HepG2 (cell line): ENCODE measurements around the gene CDH22. TPM values are rescaled to one million over a fixed set of nuclear protein-coding genes. Genes with fewer than 3 reads are reported as not detected.

Experiments used
- BCL6 ChIP-seq: IDR thresholded peaks from 2 replicates; pipeline ENCODE4 v1.6.1; 2016; ENCODE audit warnings: missing genetic modification reagents, missing compliant biosample characterization
- CHD2 ChIP-seq: IDR thresholded peaks from 2 replicates; pipeline ENCODE4 v1.6.1; 2011; ENCODE audit warnings: low read depth, low read length, improper control_type of control experiment
- CSRNP2 ChIP-seq: sonication (generic); formaldehyde crosslinking; conservative IDR thresholded peaks from 2 replicates; pipeline ENCODE4 v1.8.0; 2022; ENCODE audit warnings: low read depth, missing genetic modification reagents
- ETV5 ChIP-seq: IDR thresholded peaks from 2 replicates; pipeline ENCODE4 v1.6.1; 2018; ENCODE audit warnings: missing biosample characterization, missing genetic modification reagents, inconsistent platforms, borderline replicate concordance
- NR2C2 ChIP-seq: sonication (generic); formaldehyde crosslinking; IDR thresholded peaks from 2 replicates; pipeline ENCODE4 v1.4.0; 2020; ENCODE audit warnings: missing genetic modification reagents, mild to moderate bottlenecking, moderate library complexity, borderline replicate concordance
- RNF2 ChIP-seq: fragments of 450-650 bp; conservative IDR thresholded peaks from 2 replicates; pipeline ENCODE4 v1.6.1; 2016; ENCODE audit warnings: low read depth
- SIX4 ChIP-seq: sonication (generic); formaldehyde crosslinking; IDR thresholded peaks from 2 replicates; pipeline ENCODE4 v1.4.0; 2020; ENCODE audit warnings: missing genetic modification reagents
- ZEB1 ChIP-seq: IDR thresholded peaks from 2 replicates; pipeline ENCODE4 v1.6.1; 2012; ENCODE audit warnings: mild to moderate bottlenecking, low read depth, inconsistent platforms; ENCODE audit not compliant: insufficient replicate concordance
- ZFX ChIP-seq: sonication (generic); formaldehyde crosslinking; IDR thresholded peaks from 2 replicates; pipeline ENCODE4 v1.4.0; 2020; ENCODE audit warnings: mild to moderate bottlenecking, low read depth, missing genetic modification reagents, moderate library complexity
- ZNF253 ChIP-seq: sonication (generic); formaldehyde crosslinking; IDR thresholded peaks from 2 replicates; pipeline ENCODE4 v1.8.0; 2022; ENCODE audit warnings: mild to moderate bottlenecking, missing genetic modification reagents, borderline replicate concordance
- ZNF335 ChIP-seq: sonication (generic); formaldehyde crosslinking; IDR thresholded peaks from 2 replicates; pipeline ENCODE4 v1.4.0; 2020; ENCODE audit warnings: missing genetic modification reagents
- ZNF639 ChIP-seq: conservative IDR thresholded peaks from 2 replicates; pipeline ENCODE4 v1.6.1; 2018; ENCODE audit warnings: missing genetic modification reagents
- ZNF891 ChIP-seq: sonication (generic); formaldehyde crosslinking; IDR thresholded peaks from 2 replicates; pipeline ENCODE4 v1.5.0; 2020; ENCODE audit warnings: mild to moderate bottlenecking, missing genetic modification reagents
- polyA plus RNA-seq, 8 experiments: library from polyadenylated mRNA; depleted of rRNA in 3 of 8; stranded (reverse) in 7 of 8; unstranded in 1 of 8; fragments of >200 nt; fragmentation: Illumina TruSeq in 4 of 8; extraction: Trizol in 4 of 8; gene quantifications; 2 replicates each; pipeline versions ENCODE4 v1.2.1 to v1.2.3, GENCODE V29; 2011 to 2016; ENCODE audit warnings: low read depth in 4 of 8, missing spikeins in 1 of 8, mixed read lengths in 1 of 8; ENCODE audit not compliant: insufficient read depth in 1 of 8
- total RNA-seq, 5 experiments: library from RNA; depleted of rRNA; stranded (reverse); fragments of >200 nt; fragmentation: Illumina TruSeq; extraction: Trizol; gene quantifications; 2 replicates each; pipeline ENCODE4 v1.2.3, GENCODE V29; 2016; ENCODE audit warnings: low read depth in 1 of 5
- TF ChIP-seq, protein P1 (sequence below): sonication (generic); formaldehyde crosslinking; IDR thresholded peaks from 2 replicates; pipeline ENCODE4 v1.8.1; 2023; ENCODE audit warnings: mild to moderate bottlenecking, inconsistent platforms, moderate library complexity, missing genetic modification reagents, borderline replicate concordance
- TF ChIP-seq, protein P2 (sequence below), 2 experiments: sonication (generic) in 1 of 2; formaldehyde crosslinking in 1 of 2; IDR thresholded peaks; 2 replicates each; pipeline versions ENCODE4 v1.4.0 to v1.6.1; 2018 to 2020; ENCODE audit warnings: missing genetic modification reagents in 2 of 2, borderline replicate concordance in 1 of 2, low read depth in 1 of 2, mild to moderate bottlenecking in 1 of 2, missing biosample characterization in 1 of 2
- TF ChIP-seq, protein P3 (sequence below), 2 experiments: sonication (generic) in 1 of 2; formaldehyde crosslinking in 1 of 2; IDR thresholded peaks; 2 replicates each; pipeline versions ENCODE4 v1.6.1 to v1.9.0; 2014 to 2022; ENCODE audit warnings: antibody characterized with exemption in 1 of 2, borderline replicate concordance in 1 of 2, inconsistent platforms in 1 of 2, low read depth in 1 of 2, missing genetic modification reagents in 1 of 2

Gene CDH22
- total and polyA plus RNA-seq, 2 of the 13 experiments (the other 11 are each of a cell fraction or from before 2014, with no cell fraction given), result not detected

DNA sequence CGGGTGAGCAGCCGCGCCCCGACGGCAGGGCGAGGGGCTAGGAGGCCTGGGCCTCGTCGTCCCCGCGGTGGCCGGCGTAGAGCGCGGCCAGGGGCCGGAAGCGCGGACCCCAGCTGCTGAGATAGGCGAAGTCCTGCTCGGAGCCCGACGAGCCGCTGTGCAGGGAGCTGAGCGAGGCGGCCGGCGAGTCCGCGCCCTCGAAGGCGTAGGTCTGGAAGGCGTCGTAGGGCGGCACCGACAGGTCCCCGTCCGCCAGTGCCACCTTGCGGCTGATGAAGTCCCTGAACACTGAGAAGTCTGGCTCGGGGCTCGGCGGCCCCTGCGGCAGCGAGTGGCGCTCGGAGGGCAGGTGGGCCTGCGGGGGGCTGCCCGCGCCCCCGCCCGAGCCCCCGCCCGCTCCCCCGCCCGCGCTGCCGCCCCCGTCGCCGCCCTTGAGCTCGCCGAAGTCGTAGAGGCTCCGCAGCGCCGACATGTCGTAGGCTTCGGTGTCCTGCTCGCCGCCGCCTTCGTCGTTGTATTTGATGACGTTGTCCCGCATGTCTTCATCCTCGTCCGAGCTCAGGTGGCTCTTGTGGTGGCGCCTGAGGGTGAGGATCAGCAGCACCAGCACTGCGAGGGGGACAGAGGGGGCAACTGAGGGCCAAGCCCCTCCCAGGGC, 133.7 kb downstream of the CDH22 start (continued):
- TF ChIP-seq NR2C2 (CRISPR knock-in tag), result no peak
- no peak for TF ChIP-seq ZEB1
- TF ChIP-seq CHD2, result no peak
- no peak for TF ChIP-seq ZNF639 (CRISPR knock-in tag)
- TF ChIP-seq, protein P1, sequence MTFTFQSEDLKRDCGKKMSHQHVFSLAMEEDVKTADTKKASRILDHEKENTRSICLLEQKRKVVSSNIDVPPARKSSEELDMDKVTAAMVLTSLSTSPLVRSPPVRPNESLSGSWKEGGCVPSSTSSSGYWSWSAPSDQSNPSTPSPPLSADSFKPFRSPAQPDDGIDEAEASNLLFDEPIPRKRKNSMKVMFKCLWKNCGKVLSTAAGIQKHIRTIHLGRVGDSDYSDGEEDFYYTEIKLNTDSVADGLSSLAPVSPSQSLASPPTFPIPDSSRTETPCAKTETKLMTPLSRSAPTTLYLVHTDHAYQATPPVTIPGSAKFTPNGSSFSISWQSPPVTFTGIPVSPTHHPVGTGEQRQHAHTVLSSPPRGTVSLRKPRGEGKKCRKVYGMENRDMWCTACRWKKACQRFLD (CRISPR knock-in tag), result no peak
- 0 out of 2 replicates have a peak, but pooled peaks have one; percentile 34 for TF ChIP-seq ETV5
- TF ChIP-seq ZNF891 (CRISPR knock-in tag), result 0 out of 2 replicates have a peak, but pooled peaks have one; percentile 32
- no peak for TF ChIP-seq CSRNP2
- 0 out of 2 replicates have a peak, but pooled peaks have one; percentile 29 for TF ChIP-seq ZFX (CRISPR knock-in tag)
- TF ChIP-seq, protein P2, sequence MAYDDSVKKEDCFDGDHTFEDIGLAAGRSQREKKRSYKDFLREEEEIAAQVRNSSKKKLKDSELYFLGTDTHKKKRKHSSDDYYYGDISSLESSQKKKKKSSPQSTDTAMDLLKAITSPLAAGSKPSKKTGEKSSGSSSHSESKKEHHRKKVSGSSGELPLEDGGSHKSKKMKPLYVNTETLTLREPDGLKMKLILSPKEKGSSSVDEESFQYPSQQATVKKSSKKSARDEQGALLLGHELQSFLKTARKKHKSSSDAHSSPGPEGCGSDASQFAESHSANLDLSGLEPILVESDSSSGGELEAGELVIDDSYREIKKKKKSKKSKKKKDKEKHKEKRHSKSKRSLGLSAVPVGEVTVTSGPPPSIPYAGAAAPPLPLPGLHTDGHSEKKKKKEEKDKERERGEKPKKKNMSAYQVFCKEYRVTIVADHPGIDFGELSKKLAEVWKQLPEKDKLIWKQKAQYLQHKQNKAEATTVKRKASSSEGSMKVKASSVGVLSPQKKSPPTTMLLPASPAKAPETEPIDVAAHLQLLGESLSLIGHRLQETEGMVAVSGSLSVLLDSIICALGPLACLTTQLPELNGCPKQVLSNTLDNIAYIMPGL (CRISPR knock-in tag; IDR thresholded peaks at IDR 0.05; ENCODE audit: borderline replicate concordance in 1 of 2, low read depth in 1 of 2), result 0 out of 4 replicates have a peak, but pooled peaks of 1 of the 2 experiments have one; percentile 22
- TF ChIP-seq, protein P3, sequence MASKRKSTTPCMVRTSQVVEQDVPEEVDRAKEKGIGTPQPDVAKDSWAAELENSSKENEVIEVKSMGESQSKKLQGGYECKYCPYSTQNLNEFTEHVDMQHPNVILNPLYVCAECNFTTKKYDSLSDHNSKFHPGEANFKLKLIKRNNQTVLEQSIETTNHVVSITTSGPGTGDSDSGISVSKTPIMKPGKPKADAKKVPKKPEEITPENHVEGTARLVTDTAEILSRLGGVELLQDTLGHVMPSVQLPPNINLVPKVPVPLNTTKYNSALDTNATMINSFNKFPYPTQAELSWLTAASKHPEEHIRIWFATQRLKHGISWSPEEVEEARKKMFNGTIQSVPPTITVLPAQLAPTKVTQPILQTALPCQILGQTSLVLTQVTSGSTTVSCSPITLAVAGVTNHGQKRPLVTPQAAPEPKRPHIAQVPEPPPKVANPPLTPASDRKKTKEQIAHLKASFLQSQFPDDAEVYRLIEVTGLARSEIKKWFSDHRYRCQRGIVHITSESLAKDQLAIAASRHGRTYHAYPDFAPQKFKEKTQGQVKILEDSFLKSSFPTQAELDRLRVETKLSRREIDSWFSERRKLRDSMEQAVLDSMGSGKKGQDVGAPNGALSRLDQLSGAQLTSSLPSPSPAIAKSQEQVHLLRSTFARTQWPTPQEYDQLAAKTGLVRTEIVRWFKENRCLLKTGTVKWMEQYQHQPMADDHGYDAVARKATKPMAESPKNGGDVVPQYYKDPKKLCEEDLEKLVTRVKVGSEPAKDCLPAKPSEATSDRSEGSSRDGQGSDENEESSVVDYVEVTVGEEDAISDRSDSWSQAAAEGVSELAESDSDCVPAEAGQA (IDR thresholded peaks at IDR 0.05; ENCODE audit: low read depth), result no peak
- TF ChIP-seq, protein P3 (CRISPR knock-in tag; IDR thresholded peaks at IDR 0.05; ENCODE audit: borderline replicate concordance), result no peak
- peak; percentile 24; the same call in 1 of the 2 replicates for TF ChIP-seq BCL6 (CRISPR knock-in tag)
- 0 out of 2 replicates have a peak, but pooled peaks have one; percentile 39 for TF ChIP-seq RNF2
- no peak for TF ChIP-seq SIX4 (CRISPR knock-in tag)
- no peak for TF ChIP-seq ZNF335 (CRISPR knock-in tag)
- TF ChIP-seq ZNF253 (CRISPR knock-in tag), result no peak
